ENCODE results near the gene NDST1. TPM values are rescaled to one million over a fixed set of nuclear protein-coding genes. Genes with fewer than 3 reads are reported as not detected.

Gene NDST1
- polyA plus RNA-seq, 10 donors: 42.6 to 60.1 (median 49.6) TPM

GRCh38 chr5:150585781-150586341 lies 77.9 kb downstream of the NDST1 start:
- DNase-seq: peak in 1 of 3 donors; percentile 27

- DNase-seq: no peak
Measured at GRCh38 chr5:150587016-150587415, 79.1 kb downstream of the NDST1 start.

- DNase-seq: no peak
Measured at GRCh38 chr5:150587856-150588595, 80.1 kb downstream of the NDST1 start.

- no peak for DNase-seq
Measured at GRCh38 chr5:150588596-150588890, 80.6 kb downstream of the NDST1 start.

GRCh38 chr5:150589862-150590601 lies 82.1 kb downstream of the NDST1 start:
- peak; percentile 87 to 97 (median 94) for DNase-seq

GRCh38 chr5:150590979-150591695 lies 83.2 kb downstream of the NDST1 start:
- peak in 2 of 3 donors; percentile 79 to 93 for DNase-seq

GRCh38 chr5:150593593-150593992 lies 85.7 kb downstream of the NDST1 start:
- peak in 1 of 3 donors; percentile 39 for DNase-seq

- peak in 1 of 3 donors; percentile 37 for DNase-seq
Measured at GRCh38 chr5:150593996-150594395, 86.1 kb downstream of the NDST1 start.

GRCh38 chr5:150595466-150596031 lies 87.6 kb downstream of the NDST1 start:
- DNase-seq: peak in 1 of 3 donors; percentile 54

GRCh38 chr5:150596313-150596712 lies 88.4 kb downstream of the NDST1 start:
- DNase-seq: peak in 1 of 3 donors; percentile 36

- DNase-seq: no peak
Measured at GRCh38 chr5:150596826-150597225, 88.9 kb downstream of the NDST1 start.

- peak in 1 of 3 donors; percentile 36 for DNase-seq
Measured at GRCh38 chr5:150598006-150598405, 90.1 kb downstream of the NDST1 start.

- DNase-seq: peak in 1 of 3 donors; percentile 9
Measured at GRCh38 chr5:150598821-150599273, 90.9 kb downstream of the NDST1 start.

- no peak for DNase-seq
Measured at GRCh38 chr5:150599281-150599680, 91.3 kb downstream of the NDST1 start.

- peak; percentile 68 to 84 (median 76) for DNase-seq
Measured at GRCh38 chr5:150599917-150600511, 92.1 kb downstream of the NDST1 start.

- DNase-seq: peak in 1 of 3 donors; percentile 67
Measured at GRCh38 chr5:150600616-150601490, 92.9 kb downstream of the NDST1 start.

GRCh38 chr5:150601491-150602345 lies 93.8 kb downstream of the NDST1 start:
- no peak for DNase-seq

GRCh38 chr5:150603052-150603451 lies 95.1 kb downstream of the NDST1 start:
- DNase-seq: no peak

- DNase-seq: no peak
Measured at GRCh38 chr5:150603491-150603890, 95.6 kb downstream of the NDST1 start.
